GM12864 (cell line): ENCODE measurements around the gene CALD1.

Source experiments
- DNase-seq: peaks from one replicate; pipeline ENCODE4 v3.0.0-alpha.2; 2011; ENCODE audit warnings: low read depth
- H3K4me3 ChIP-seq: 2 replicates; pipeline ENCODE4 v1.5.1; 2011; ENCODE audit warnings: mild to moderate bottlenecking, low read depth, low read length, control low read depth
- CTCF ChIP-seq: IDR thresholded peaks from 2 replicates; pipeline ENCODE4 v1.5.1; 2011; ENCODE audit warnings: low read depth, mild to moderate bottlenecking, moderate library complexity, low read length, control low read depth, inconsistent platforms; ENCODE audit errors: missing control alignments

The CALD1 gene

GRCh38 chr7:134878746-134879357 lies 99.4 kb downstream of the CALD1 start:
- DNase-seq, result no peak
- TF ChIP-seq CTCF, result no peak
- H3K4me3 ChIP-seq, result no peak overlapping the region

GRCh38 chr7:134879815-134880475 lies 100.5 kb downstream of the CALD1 start:
- TF ChIP-seq CTCF, result no peak
- no peak for DNase-seq
- no peak overlapping the region for H3K4me3 ChIP-seq

- TF ChIP-seq CTCF, result no peak
- no peak overlapping the region for H3K4me3 ChIP-seq
- DNase-seq, result no peak
Measured at GRCh38 chr7:134882481-134882880, 103.0 kb downstream of the CALD1 start.

- no peak for TF ChIP-seq CTCF
- no peak for DNase-seq
- H3K4me3 ChIP-seq, result no peak overlapping the region
Measured at GRCh38 chr7:134885967-134886352, 106.5 kb downstream of the CALD1 start.

GRCh38 chr7:134886353-134887057 lies 107.1 kb downstream of the CALD1 start:
- no peak for TF ChIP-seq CTCF
- no peak overlapping the region for H3K4me3 ChIP-seq
- no peak for DNase-seq

- DNase-seq, result no peak
- no peak for TF ChIP-seq CTCF
- no peak overlapping the region for H3K4me3 ChIP-seq
Measured at GRCh38 chr7:134887523-134887922, 108.1 kb downstream of the CALD1 start.
